ENCODE measurements around the gene SAP25. TPM values are rescaled to one million over a fixed set of nuclear protein-coding genes. Genes with fewer than 3 reads are reported as not detected.
A peak's percentile ranks its signal among the peaks of the same experiment; 100 is the strongest.
"Not testable (repeated sequence)": the region's sequence is repeated elsewhere in the genome, so short reads cannot be mapped to it uniquely, and the experiment has no call there.

Gene SAP25
- total RNA-seq, 2 donors from 2014 or later: 21.4 to 23.4 TPM

DNA sequence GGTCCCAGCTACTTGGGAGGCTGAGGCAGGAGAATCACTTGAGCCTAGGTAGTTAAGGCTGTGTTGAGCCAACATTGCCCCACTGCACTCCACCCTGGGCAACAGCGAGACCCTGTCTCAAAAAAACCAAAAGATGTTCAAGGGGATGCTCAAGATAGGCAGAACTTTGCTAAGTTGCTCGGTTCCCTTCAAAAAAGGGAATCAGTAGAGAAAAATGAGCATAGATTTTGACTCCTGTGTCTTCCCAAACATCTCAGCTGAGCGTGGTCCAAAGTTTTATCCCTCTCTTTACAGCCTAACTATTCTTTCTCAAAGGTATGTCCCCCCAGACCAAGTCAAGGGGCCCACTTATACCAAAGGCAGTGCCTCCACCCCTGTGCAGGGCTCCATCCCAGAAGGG lies 20.7 kb downstream of the SAP25 start:
- ATAC-seq (replicated peaks in 1 of 2): no peak
- no peaks in the 10 kb centered on the region for H3K27me3 Mint-ChIP-seq (ENCODE audit: low read depth)

GRCh38 chr7:100552532-100552931 lies 21.2 kb downstream of the SAP25 start:
- Mint-ChIP-seq H3K9me3 (no peaks in the 10 kb centered on the region), H3K4me1 (ENCODE audit: low read depth) (peaks cover 32% of the 10 kb centered on the region), H3K4me3 (no peak overlapping the region), H3K36me3 (ENCODE audit: insufficient read depth in 2 of 2) (peaks cover 12 to 23% of the 10 kb centered on the region in 2 donors), H3K27ac (peak overlapping the region; percentile 11), H3K27me3 (ENCODE audit: low read depth) (no peaks in the 10 kb centered on the region)
- ATAC-seq (replicated peaks in 1 of 2) (no peak), DNase-seq (no peak)

More for the DNA sequence above, 20.7 kb downstream of the SAP25 start:
- H3K9me3 Mint-ChIP-seq: no peaks in the 10 kb centered on the region
- H3K36me3 Mint-ChIP-seq (ENCODE audit: insufficient read depth in 2 of 2): peaks cover 12 to 21% of the 10 kb centered on the region in 2 donors
- no peak overlapping the region for H3K4me3 Mint-ChIP-seq
- peaks cover 27% of the 10 kb centered on the region for H3K4me1 Mint-ChIP-seq (ENCODE audit: low read depth)
- DNase-seq: no peak
- H3K27ac Mint-ChIP-seq: no peak overlapping the region

DNA sequence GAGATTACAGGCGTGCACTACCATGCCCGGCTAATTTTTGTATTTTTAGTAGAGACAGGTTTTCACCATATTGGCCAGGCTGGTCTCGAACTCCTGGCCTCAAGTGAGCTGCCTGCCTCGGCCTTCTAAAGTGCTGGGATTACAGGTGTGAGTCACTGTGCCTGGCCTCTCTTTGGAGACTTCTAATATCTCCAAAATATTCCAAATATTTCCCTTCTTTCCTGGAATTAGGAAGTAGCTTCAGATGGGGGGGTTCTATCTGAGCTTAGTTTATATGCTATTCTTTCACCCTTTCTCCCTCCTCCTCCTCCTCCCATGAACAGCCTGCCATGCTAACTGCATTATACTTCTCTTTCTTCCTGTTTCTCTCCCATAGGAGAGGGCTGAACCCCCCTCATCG lies 25.3 kb downstream of the SAP25 start:
- not testable (repeated sequence) for DNase-seq; ATAC-seq (replicated peaks in 1 of 2); H3K27me3 Mint-ChIP-seq (ENCODE audit: low read depth); H3K9me3 Mint-ChIP-seq
- Mint-ChIP-seq H3K4me1 (ENCODE audit: low read depth) (peaks cover 73% of the 10 kb centered on the region), H3K27ac (peak overlapping the region; percentile 89), H3K36me3 (ENCODE audit: insufficient read depth in 2 of 2) (peaks cover 7 to 16% of the 10 kb centered on the region in 2 donors), H3K4me3 (peak overlapping the region; percentile 30 to 53)

DNA sequence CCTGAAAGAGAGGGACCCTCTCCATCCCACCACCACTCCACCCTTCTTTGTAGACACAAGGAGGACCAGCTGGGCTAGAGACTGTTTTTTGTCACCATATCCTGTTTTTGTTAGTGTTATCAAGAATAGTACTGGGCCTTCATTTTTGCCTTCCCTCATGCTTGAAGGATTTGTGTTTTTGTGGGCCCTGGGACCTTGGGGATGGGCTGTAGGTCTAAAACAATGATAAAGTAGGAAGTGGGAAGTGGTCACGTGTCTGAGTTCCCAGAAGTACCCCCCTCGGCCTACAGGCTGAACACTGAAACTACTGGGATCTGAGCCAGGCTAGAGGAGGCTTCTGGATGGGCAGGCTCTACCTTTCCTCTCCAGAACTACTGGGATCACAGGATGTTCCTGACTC lies 25.8 kb downstream of the SAP25 start:
- ATAC-seq (replicated peaks in 1 of 2) (no peak), DNase-seq (no peak)
- Mint-ChIP-seq H3K9me3 (no peaks in the 10 kb centered on the region), H3K36me3 (ENCODE audit: insufficient read depth in 2 of 2) (peaks cover 7 to 14% of the 10 kb centered on the region in 2 donors), H3K4me1 (ENCODE audit: low read depth) (peaks cover 78% of the 10 kb centered on the region), H3K4me3 (peak overlapping the region; percentile 83 to 99), H3K27ac (peak overlapping the region; percentile 94), H3K27me3 (ENCODE audit: low read depth) (no peaks in the 10 kb centered on the region)

GRCh38 chr7:100546926-100547800 lies 26.5 kb downstream of the SAP25 start:
- Mint-ChIP-seq H3K27ac (peak overlapping the region; percentile 94), H3K36me3 (ENCODE audit: insufficient read depth in 2 of 2) (peaks cover 4 to 10% of the 10 kb centered on the region in 2 donors), H3K4me1 (ENCODE audit: low read depth) (peaks cover 85% of the 10 kb centered on the region), H3K9me3 (no peaks in the 10 kb centered on the region), H3K27me3 (ENCODE audit: low read depth) (no peaks in the 10 kb centered on the region), H3K4me3 (peak overlapping the region; percentile 83 to 99)
- DNase-seq (no peak), ATAC-seq (replicated peaks in 1 of 2) (no peak)

DNA sequence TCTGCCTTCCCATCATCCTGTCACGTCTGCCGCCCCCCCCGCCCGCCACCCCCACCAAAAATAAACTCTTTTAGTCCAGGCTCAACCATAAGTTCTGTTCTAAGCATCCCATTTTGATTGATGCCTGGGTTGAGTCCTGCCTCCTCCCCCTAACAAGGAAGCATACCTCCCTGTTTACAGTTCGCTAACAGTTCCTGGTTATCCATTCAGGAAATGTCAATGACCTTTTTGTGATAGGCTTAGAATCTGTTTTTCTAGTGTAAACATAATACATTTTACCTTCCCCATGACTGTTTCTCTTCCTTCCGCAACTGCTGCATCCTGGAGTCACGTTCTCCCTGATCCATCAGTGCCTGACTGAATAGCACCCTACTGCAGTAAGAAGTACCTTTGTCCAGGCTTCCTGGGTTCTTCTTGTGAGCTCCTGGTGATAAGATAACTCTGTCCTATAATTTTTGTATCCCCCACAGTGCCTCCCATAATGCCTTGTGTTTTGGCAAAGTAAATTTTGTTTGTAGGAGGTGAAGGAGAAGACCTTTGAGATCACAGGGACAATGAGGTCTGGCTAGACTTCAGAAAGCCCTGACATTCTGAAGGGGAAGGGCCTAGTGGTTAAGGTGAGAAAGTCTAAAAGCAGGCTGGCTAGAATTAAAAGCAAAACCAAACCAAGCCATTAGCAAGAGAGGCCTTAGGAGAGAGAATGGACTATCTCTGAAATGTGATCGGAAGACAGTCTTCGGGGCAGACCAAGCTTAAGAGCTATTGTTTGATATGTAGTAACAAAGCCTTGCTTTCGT lies 27.4 kb downstream of the SAP25 start:
- Mint-ChIP-seq H3K36me3 (ENCODE audit: insufficient read depth in 2 of 2) (peaks cover 4 to 10% of the 10 kb centered on the region in 2 donors), H3K27ac (peak overlapping the region; percentile 94)

DNA sequence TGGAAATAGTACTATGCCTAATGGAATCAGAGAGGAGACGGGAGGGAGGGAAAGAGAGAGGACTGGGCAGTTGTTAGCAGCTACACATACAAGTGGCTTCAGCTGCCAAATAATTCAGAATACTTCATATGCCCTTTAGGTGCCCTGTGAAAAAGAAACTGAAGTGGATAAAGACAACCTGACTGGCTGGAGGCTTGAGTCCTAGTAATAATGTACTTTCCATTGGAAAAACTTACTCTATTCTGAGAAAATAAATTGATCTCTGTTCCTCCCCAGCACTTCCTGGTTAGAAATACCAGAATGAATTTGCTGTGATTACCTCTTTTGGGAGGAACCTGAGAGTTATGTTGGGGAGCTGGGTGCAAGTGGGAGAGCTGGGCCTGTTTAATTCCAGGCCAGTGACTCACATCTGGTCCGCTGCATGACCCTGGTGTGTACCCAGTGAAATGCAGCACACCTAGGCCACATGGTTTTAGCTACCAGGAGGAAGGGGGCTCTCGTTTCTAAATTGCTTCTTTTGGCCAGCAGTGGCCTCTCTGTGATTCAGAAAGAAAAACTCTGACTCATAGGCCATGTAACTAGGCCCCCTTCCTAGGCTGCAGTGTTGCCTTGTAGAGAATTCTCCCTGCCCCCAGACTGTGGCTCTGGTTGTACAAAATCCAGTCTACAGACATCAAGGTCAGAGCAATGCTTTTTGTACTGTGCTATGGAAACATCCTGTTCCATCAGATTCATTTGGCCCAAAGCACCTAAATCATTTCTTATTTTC lies 28.2 kb downstream of the SAP25 start:
- Mint-ChIP-seq H3K4me1 (ENCODE audit: low read depth) (peaks cover 99% of the 10 kb centered on the region), H3K36me3 (ENCODE audit: insufficient read depth in 2 of 2) (peaks cover 6 to 13% of the 10 kb centered on the region in 2 donors), H3K4me3 (peak overlapping the region; percentile 83 to 99), H3K27me3 (ENCODE audit: low read depth) (no peaks in the 10 kb centered on the region), H3K27ac (peak overlapping the region; percentile 94), H3K9me3 (no peaks in the 10 kb centered on the region)
- peak; percentile 74 to 79 for DNase-seq
- peak; percentile 78 to 85 for ATAC-seq (replicated peaks in 1 of 2)

More for the DNA sequence above, 27.4 kb downstream of the SAP25 start:
- peak overlapping the region; percentile 83 to 99 for H3K4me3 Mint-ChIP-seq
- H3K9me3 Mint-ChIP-seq: no peaks in the 10 kb centered on the region
- H3K4me1 Mint-ChIP-seq (ENCODE audit: low read depth): peaks cover 94% of the 10 kb centered on the region
- DNase-seq: no peak
- no peaks in the 10 kb centered on the region for H3K27me3 Mint-ChIP-seq (ENCODE audit: low read depth)
- ATAC-seq (replicated peaks in 1 of 2): no peak

DNA sequence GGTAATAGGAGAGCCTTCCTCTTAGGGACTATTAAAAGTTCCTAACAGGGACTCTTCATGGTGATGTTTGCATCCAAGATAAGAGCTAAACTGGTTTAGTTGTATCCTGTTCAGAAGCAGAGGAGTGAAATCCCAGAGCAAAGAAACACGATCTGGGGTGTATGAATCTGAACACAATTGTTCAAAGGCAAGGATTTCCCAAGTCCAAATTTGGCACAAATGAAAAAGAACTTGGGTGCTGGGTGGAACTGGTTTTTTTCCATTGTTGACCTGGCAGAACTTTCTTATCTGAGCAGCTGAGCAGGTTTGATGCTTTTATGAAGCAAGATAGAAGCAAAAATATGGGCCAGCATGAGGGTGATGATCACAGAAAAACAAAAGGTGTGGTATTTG lies 28.7 kb downstream of the SAP25 start:
- Mint-ChIP-seq H3K4me1 (ENCODE audit: low read depth) (peaks cover 98% of the 10 kb centered on the region), H3K36me3 (ENCODE audit: insufficient read depth in 2 of 2) (peaks cover 2 to 9% of the 10 kb centered on the region in 2 donors), H3K27ac (peak overlapping the region; percentile 94), H3K9me3 (no peaks in the 10 kb centered on the region), H3K4me3 (peak overlapping the region; percentile 83 to 99), H3K27me3 (ENCODE audit: low read depth) (no peaks in the 10 kb centered on the region)
- DNase-seq: no peak
- ATAC-seq (replicated peaks in 1 of 2): no peak

GRCh38 chr7:100544386-100544785 lies 29.3 kb downstream of the SAP25 start:
- peak in 1 of 2 donors; percentile 6 for ATAC-seq (replicated peaks in 1 of 2)
- H3K27ac Mint-ChIP-seq: peak overlapping the region; percentile 94
- peak overlapping the region; percentile 83 to 99 for H3K4me3 Mint-ChIP-seq
- no peaks in the 10 kb centered on the region for H3K27me3 Mint-ChIP-seq (ENCODE audit: low read depth)
- peaks cover 2 to 10% of the 10 kb centered on the region in 2 donors for H3K36me3 Mint-ChIP-seq (ENCODE audit: insufficient read depth in 2 of 2)
- DNase-seq: peak in 1 of 2 donors; percentile 30
- H3K9me3 Mint-ChIP-seq: no peaks in the 10 kb centered on the region
- peaks cover 93% of the 10 kb centered on the region for H3K4me1 Mint-ChIP-seq (ENCODE audit: low read depth)

- ATAC-seq (replicated peaks in 1 of 2): no peak
- Mint-ChIP-seq H3K4me3 (peak overlapping the region; percentile 83 to 99), H3K27me3 (ENCODE audit: low read depth) (no peaks in the 10 kb centered on the region), H3K4me1 (ENCODE audit: low read depth) (peaks cover 91% of the 10 kb centered on the region), H3K36me3 (ENCODE audit: insufficient read depth in 2 of 2) (peaks cover 6 to 12% of the 10 kb centered on the region in 2 donors), H3K9me3 (no peaks in the 10 kb centered on the region), H3K27ac (peak overlapping the region; percentile 94)
- no peak for DNase-seq
Measured at GRCh38 chr7:100543586-100543985, 30.1 kb downstream of the SAP25 start.

GRCh38 chr7:100541309-100541708 lies 32.4 kb downstream of the SAP25 start:
- not testable (repeated sequence) for H3K9me3 Mint-ChIP-seq; DNase-seq; H3K27me3 Mint-ChIP-seq (ENCODE audit: low read depth); H3K36me3 Mint-ChIP-seq (ENCODE audit: insufficient read depth in 2 of 2)
- Mint-ChIP-seq H3K27ac (peak overlapping the region; percentile 70), H3K4me1 (ENCODE audit: low read depth) (peaks cover 73% of the 10 kb centered on the region), H3K4me3 (peak overlapping the region; percentile 83 to 99)
- ATAC-seq (replicated peaks in 1 of 2): peak in 1 of 2 donors; percentile 4

- H3K4me3 Mint-ChIP-seq: peak overlapping the region; percentile 83 to 99
- H3K27ac Mint-ChIP-seq: peak overlapping the region; percentile 79
- ATAC-seq (replicated peaks in 1 of 2) (no peak), DNase-seq (no peak)
- H3K9me3 Mint-ChIP-seq: no peaks in the 10 kb centered on the region
- H3K36me3 Mint-ChIP-seq (ENCODE audit: insufficient read depth in 2 of 2): peaks cover 6 to 7% of the 10 kb centered on the region in 2 donors
- H3K27me3 Mint-ChIP-seq (ENCODE audit: low read depth): no peaks in the 10 kb centered on the region
- peaks cover 62% of the 10 kb centered on the region for H3K4me1 Mint-ChIP-seq (ENCODE audit: low read depth)
Measured at GRCh38 chr7:100540073-100540723, 33.5 kb downstream of the SAP25 start.

Data from activated T-cell treated with anti-CD3 and anti-CD28 coated beads, Interleukin-2, amount 50 U/mL, for 72 hours (primary cell).